Esophagus muscularis mucosa (tissue), 3 donors: ENCODE results near the gene IGF1R.

Experiments
- CTCF ChIP-seq, 3 experiments: fragments of 200-600 bp in 2 of 3; fragments of 450-650 bp in 1 of 3; sonication (generic) in 2 of 3; IDR thresholded peaks; one replicate each; pipeline ENCODE4 v1.5.1; 2017 to 2019; ENCODE audit warnings: antibody characterized with exemption in 3 of 3, mild to moderate bottlenecking in 2 of 3, moderate library complexity in 1 of 3
- POLR2A ChIP-seq: fragments of 450-650 bp; IDR thresholded peaks from one replicate; pipeline ENCODE4 v1.6.1; 2017; ENCODE audit warnings: antibody characterized with exemption, moderate library complexity, mild to moderate bottlenecking, low read depth

- TF ChIP-seq CTCF (IDR thresholded peaks at IDR 0.05) (no peak), POLR2A (no peak)
Measured at GRCh38 chr15:98737721-98738120, 89.4 kb downstream of the IGF1R start.
